GOT3 (cell line): ENCODE results near the gene SNED1.

Experiments used
- DNase-seq: peaks from one replicate; lab custom pipeline; 2025; ENCODE audit warnings: mixed read lengths; lab: John Stamatoyannopoulos, UW

SNED1 gene

GRCh38 chr2:241029599-241030332 is 31.3 kb downstream of the SNED1 start:
- no peak for DNase-seq

- DNase-seq = no peak
These were observed 31.9 kb downstream of the SNED1 start for GRCh38 chr2:241030333-241030680.

- DNase-seq = no peak
These were observed 32.5 kb downstream of the SNED1 start for GRCh38 chr2:241030883-241031282.

- DNase-seq = no peak
These were observed 33.2 kb downstream of the SNED1 start for GRCh38 chr2:241031436-241032165.

GRCh38 chr2:241033336-241033987 is 35.0 kb downstream of the SNED1 start:
- no peak for DNase-seq

- DNase-seq = no peak
These were observed 35.6 kb downstream of the SNED1 start for GRCh38 chr2:241033994-241034393.

- no peak for DNase-seq
These were observed 36.2 kb downstream of the SNED1 start for GRCh38 chr2:241034490-241035141.

GRCh38 chr2:241035142-241035817 is 36.9 kb downstream of the SNED1 start:
- DNase-seq = no peak

- no peak for DNase-seq
These were observed 37.5 kb downstream of the SNED1 start for GRCh38 chr2:241035818-241036396.

GRCh38 chr2:241036397-241036963 is 38.1 kb downstream of the SNED1 start:
- DNase-seq = no peak

- DNase-seq = no peak
These were observed 38.6 kb downstream of the SNED1 start for GRCh38 chr2:241036964-241037421.

GRCh38 chr2:241037498-241037897 is 39.1 kb downstream of the SNED1 start:
- DNase-seq = no peak

GRCh38 chr2:241038374-241039180 is 40.2 kb downstream of the SNED1 start:
- no peak for DNase-seq

GRCh38 chr2:241039416-241039815 is 41.0 kb downstream of the SNED1 start:
- DNase-seq = no peak

GRCh38 chr2:241040081-241040803 is 41.8 kb downstream of the SNED1 start:
- no peak for DNase-seq

- DNase-seq = no peak
These were observed 43.3 kb downstream of the SNED1 start for GRCh38 chr2:241041589-241042158.

GRCh38 chr2:241043581-241043980 is 45.2 kb downstream of the SNED1 start:
- no peak for DNase-seq

GRCh38 chr2:241047253-241048010 is 49.0 kb downstream of the SNED1 start:
- no peak for DNase-seq
